MM.1S (cell line): ENCODE results near the gene FADD.

Source experiments
- DNase-seq: peaks from one replicate; pipeline ENCODE4 v3.0.0-alpha.2; 2015
- H2AFZ ChIP-seq: fragments of 300-600 bp; sonication (generic); 2 replicates; pipeline ENCODE4 v1.6.0; 2016; ENCODE audit warnings: antibody characterized with exemption, low read length
- H3F3A ChIP-seq: fragments of 300-600 bp; sonication (generic); 2 replicates; pipeline ENCODE4 v1.6.1; 2016; ENCODE audit warnings: mild to moderate bottlenecking, antibody characterized with exemption, low read length, moderate library complexity, mixed read lengths; ENCODE audit not compliant: insufficient read depth
- H3K27ac ChIP-seq: fragments of 300-600 bp; sonication (generic); 2 replicates; pipeline ENCODE4 v1.5.1; 2016; ENCODE audit warnings: mild to moderate bottlenecking, low read length
- H3K27me3 ChIP-seq: fragments of 300-600 bp; sonication (generic); replicated peaks from 2 replicates; pipeline ENCODE4 v1.6.0; 2016; ENCODE audit warnings: low read length; ENCODE audit not compliant: insufficient read depth
- H3K36me3 ChIP-seq: fragments of 300-600 bp; sonication (generic); replicated peaks from 2 replicates; pipeline ENCODE4 v1.6.1; 2016; ENCODE audit warnings: mild to moderate bottlenecking, low read length, mixed read lengths; ENCODE audit not compliant: insufficient read depth
- H3K4me1 ChIP-seq: fragments of 300-600 bp; sonication (generic); 2 replicates; pipeline ENCODE4 v1.6.1; 2016; ENCODE audit warnings: low read length, mixed read lengths
- H3K4me2 ChIP-seq: fragments of 300-600 bp; sonication (generic); 2 replicates; pipeline ENCODE4 v1.6.0; 2016; ENCODE audit warnings: low read depth, low read length
- H3K4me3 ChIP-seq: fragments of 300-600 bp; sonication (generic); 2 replicates; pipeline ENCODE4 v1.5.1; 2016; ENCODE audit warnings: low read length, mixed read lengths
- H3K79me2 ChIP-seq: fragments of 300-600 bp; sonication (generic); 2 replicates; pipeline ENCODE4 v1.6.1; 2016; ENCODE audit warnings: mixed run types, low read length, mixed read lengths
- H3K9ac ChIP-seq: fragments of 300-600 bp; sonication (generic); 2 replicates; pipeline ENCODE4 v1.6.1; 2016; ENCODE audit warnings: low read length, mixed read lengths
- H3K9me2 ChIP-seq: fragments of 300-600 bp; sonication (generic); replicated peaks from 2 replicates; pipeline ENCODE4 v1.6.1; 2016; ENCODE audit warnings: mild to moderate bottlenecking, low read length, mixed read lengths; ENCODE audit not compliant: insufficient read depth
- H3K9me3 ChIP-seq: fragments of 300-600 bp; sonication (generic); replicated peaks from 2 replicates; pipeline ENCODE4 v1.6.1; 2016; ENCODE audit warnings: mild to moderate bottlenecking, low read length, mixed read lengths; ENCODE audit not compliant: insufficient read depth
- H4K20me1 ChIP-seq: fragments of 300-600 bp; sonication (generic); 2 replicates; pipeline ENCODE4 v1.6.1; 2016; ENCODE audit warnings: mild to moderate bottlenecking, low read length, moderate library complexity, mixed read lengths; ENCODE audit not compliant: insufficient read depth
- CTCF ChIP-seq: fragments of 300-600 bp; sonication (generic); IDR thresholded peaks from 2 replicates; pipeline ENCODE4 v1.5.1; 2016; ENCODE audit warnings: antibody characterized with exemption, low read length, mixed read lengths
- EZH2 ChIP-seq: fragments of 300-600 bp; sonication (generic); optimal IDR thresholded peaks from 2 replicates; pipeline ENCODE3; 2017; ENCODE audit warnings: low read depth, mild to moderate bottlenecking, antibody characterized with exemption, low read length, mixed read lengths
- EZH2phosphoT487 ChIP-seq: fragments of 300-600 bp; sonication (generic); IDR thresholded peaks from 2 replicates; pipeline ENCODE4 v1.6.1; 2018; ENCODE audit warnings: antibody characterized with exemption, low read length

Gene FADD

GRCh38 chr11:70226183-70226582 lies 23.1 kb downstream of the FADD start:
- H4K20me1 ChIP-seq: no peaks in the 10 kb centered on the region
- no peaks in the 10 kb centered on the region for H3K9me3 ChIP-seq
- H3K4me1 ChIP-seq: 0 out of 2 replicates have a peak, but pooled peaks cover 7% of the 10 kb centered on the region
- H2AFZ ChIP-seq: no peak overlapping the region
- no peak overlapping the region for H3K27ac ChIP-seq
- H3F3A ChIP-seq: no peaks in the 10 kb centered on the region
- DNase-seq: no peak
- TF ChIP-seq EZH2 (no peak), EZH2phosphoT487 (no peak), CTCF (no peak)
- no peak overlapping the region for H3K4me2 ChIP-seq
- H3K27me3 ChIP-seq: peaks cover 91% of the 10 kb centered on the region
- no peak overlapping the region for H3K4me3 ChIP-seq
- no peaks in the 10 kb centered on the region for H3K79me2 ChIP-seq
- no peak overlapping the region for H3K9ac ChIP-seq
- H3K9me2 ChIP-seq: no peaks in the 10 kb centered on the region
- no peaks in the 10 kb centered on the region for H3K36me3 ChIP-seq

- no peaks in the 10 kb centered on the region for H3K9me3 ChIP-seq
- H3K36me3 ChIP-seq: no peaks in the 10 kb centered on the region
- no peak overlapping the region for H3K9ac ChIP-seq
- DNase-seq: no peak
- no peaks in the 10 kb centered on the region for H3F3A ChIP-seq
- no peak overlapping the region for H3K4me3 ChIP-seq
- no peak for TF ChIP-seq EZH2
- peak; percentile 27 for TF ChIP-seq CTCF
- no peak overlapping the region for H3K27ac ChIP-seq
- H4K20me1 ChIP-seq: no peaks in the 10 kb centered on the region
- H3K79me2 ChIP-seq: no peaks in the 10 kb centered on the region
- 0 out of 2 replicates have a peak, but pooled peaks cover 7% of the 10 kb centered on the region for H3K4me1 ChIP-seq
- no peak overlapping the region for H3K4me2 ChIP-seq
- H2AFZ ChIP-seq: no peak overlapping the region
- H3K9me2 ChIP-seq: no peaks in the 10 kb centered on the region
- H3K27me3 ChIP-seq: peaks cover 98% of the 10 kb centered on the region
Observed at GRCh38 chr11:70226967-70227366, 23.9 kb downstream of the FADD start.

- DNase-seq: no peak
- Histone ChIP-seq H3K4me3 (no peak overlapping the region), H3K27me3 (peaks cover 93% of the 10 kb centered on the region), H3K4me1 (0 out of 2 replicates have a peak, but pooled peaks cover 7% of the 10 kb centered on the region), H3K9me2 (no peaks in the 10 kb centered on the region), H4K20me1 (no peaks in the 10 kb centered on the region), H2AFZ (no peak overlapping the region), H3F3A (no peaks in the 10 kb centered on the region), H3K79me2 (no peaks in the 10 kb centered on the region), H3K9ac (no peak overlapping the region), H3K4me2 (no peak overlapping the region), H3K27ac (no peak overlapping the region), H3K9me3 (no peaks in the 10 kb centered on the region), H3K36me3 (no peaks in the 10 kb centered on the region)
- no peak for TF ChIP-seq CTCF
- no peak for TF ChIP-seq EZH2phosphoT487
- no peak for TF ChIP-seq EZH2
Observed at GRCh38 chr11:70229737-70230136, 26.6 kb downstream of the FADD start.
